ENCODE results near the gene MICALL2.

The MICALL2 gene

GRCh38 chr7:1479287-1479686, 20.0 kb upstream of the MICALL2 start:
- no peak overlapping the region for H3K4me3 ChIP-seq (ENCODE audit: low read depth, low read length)
- DNase-seq (ENCODE audit: low read depth): no peak
- no peak for TF ChIP-seq CTCF (IDR thresholded peaks at IDR 0.05; ENCODE audit: control insufficient read depth, extremely low read depth, insufficient read depth)

GRCh38 chr7:1478480-1478879, 19.2 kb upstream of the MICALL2 start:
- TF ChIP-seq CTCF (IDR thresholded peaks at IDR 0.05; ENCODE audit: control insufficient read depth, extremely low read depth, insufficient read depth): no peak
- no peak overlapping the region for H3K4me3 ChIP-seq (ENCODE audit: low read depth, low read length)
- no peak for DNase-seq (ENCODE audit: low read depth)

- no peak for TF ChIP-seq CTCF (IDR thresholded peaks at IDR 0.05; ENCODE audit: control insufficient read depth, extremely low read depth, insufficient read depth)
- H3K4me3 ChIP-seq (ENCODE audit: low read depth, low read length): no peak overlapping the region
- no peak for DNase-seq (ENCODE audit: low read depth)
These were observed 17.6 kb upstream of the MICALL2 start for GRCh38 chr7:1476859-1477258.

- no peak overlapping the region for H3K4me3 ChIP-seq (ENCODE audit: low read depth, low read length)
- TF ChIP-seq CTCF (IDR thresholded peaks at IDR 0.05; ENCODE audit: control insufficient read depth, extremely low read depth, insufficient read depth): no peak
These were observed 16.7 kb upstream of the MICALL2 start for GRCh38 chr7:1475991-1476390.

GRCh38 chr7:1475393-1475792, 16.1 kb upstream of the MICALL2 start:
- no peak for DNase-seq (ENCODE audit: low read depth)
- TF ChIP-seq CTCF (IDR thresholded peaks at IDR 0.05; ENCODE audit: control insufficient read depth, extremely low read depth, insufficient read depth): no peak
- no peak overlapping the region for H3K4me3 ChIP-seq (ENCODE audit: low read depth, low read length)

More at GRCh38 chr7:1475991-1476390, 16.7 kb upstream of the MICALL2 start:
- DNase-seq (ENCODE audit: low read depth): no peak

- no peak for TF ChIP-seq CTCF (IDR thresholded peaks at IDR 0.05; ENCODE audit: control insufficient read depth, extremely low read depth, insufficient read depth)
- no peak overlapping the region for H3K4me3 ChIP-seq (ENCODE audit: low read depth, low read length)
- DNase-seq (ENCODE audit: low read depth): no peak
These were observed 15.5 kb upstream of the MICALL2 start for GRCh38 chr7:1474736-1475135.

- peak; percentile 76 for DNase-seq (ENCODE audit: low read depth)
- TF ChIP-seq CTCF (IDR thresholded peaks at IDR 0.05; ENCODE audit: control insufficient read depth, extremely low read depth, insufficient read depth): peak; percentile 100
- no peak overlapping the region for H3K4me3 ChIP-seq (ENCODE audit: low read depth, low read length)
These were observed 14.7 kb upstream of the MICALL2 start for GRCh38 chr7:1473864-1474512.
